IMR-90 (cell line): ENCODE data around the gene MDM2. TPM values are rescaled to one million over a fixed set of nuclear protein-coding genes. Genes with fewer than 3 reads are reported as not detected.

Source experiments
- ATAC-seq: fragments of 200-7000 bp; cut with Tn5 transposase; 2 replicates; pipeline ENCODE4 v1.9.1; 2020; ENCODE audit warnings: low read depth, mild to moderate bottlenecking, moderate library complexity
- BruUV-seq: library from RNA; stranded (reverse); fragments of 400-500 nt; replicated peaks from 2 replicates; lab custom pipeline; 2021; lab: Mats Ljungman, UMichigan
- CTCF ChIA-PET: fragments of 300-600 bp; formaldehyde crosslinking; extraction: SDS; loops from one replicate; lab custom pipeline; 2021; ENCODE audit warnings: antibody characterized with exemption; lab: Yijun Ruan, JAX
- POLR2A ChIA-PET: fragments of 300-600 bp; sonication (Branson Sonifier 250); formaldehyde crosslinking; loops from one replicate; lab custom pipeline; 2022; ENCODE audit warnings: antibody characterized with exemption; ENCODE audit not compliant: unreplicated experiment; lab: Charles Lee
- DNase-seq: peaks from one replicate; pipeline ENCODE4 v3.0.0; 2013
- H2AFZ ChIP-seq: replicated peaks from 2 replicates; pipeline ENCODE3; 2013; ENCODE audit warnings: low read length, mild to moderate bottlenecking; ENCODE audit not compliant: poor library complexity
- H2AK5ac ChIP-seq: 2 replicates; pipeline ENCODE4 v1.6.1; 2013; ENCODE audit warnings: low read depth, low read length, inconsistent platforms
- H2AK9ac ChIP-seq: replicated peaks from 2 replicates; pipeline ENCODE3; 2013; ENCODE audit warnings: mild to moderate bottlenecking, low read depth, low read length, moderate library complexity; ENCODE audit not compliant: poor library complexity
- H2BK120ac ChIP-seq: 2 replicates; pipeline ENCODE4 v1.6.1; 2013; ENCODE audit warnings: low read depth, low read length, inconsistent platforms
- H2BK15ac ChIP-seq: 3 replicates; pipeline ENCODE4 v1.6.1; 2013; ENCODE audit warnings: low read depth, low read length, inconsistent platforms
- H2BK20ac ChIP-seq: 2 replicates; pipeline ENCODE4 v1.6.1; 2013; ENCODE audit warnings: low read depth, mild to moderate bottlenecking, inconsistent platforms, low read length, moderate library complexity
- H2BK5ac ChIP-seq: 2 replicates; pipeline ENCODE4 v1.6.1; 2013; ENCODE audit warnings: mild to moderate bottlenecking, low read depth, low read length, inconsistent platforms; ENCODE audit not compliant: poor library complexity, severe bottlenecking
- H3K14ac ChIP-seq: replicated peaks from 2 replicates; pipeline ENCODE4 v1.6.1; 2013; ENCODE audit warnings: low read depth, low read length, inconsistent platforms
- H3K18ac ChIP-seq: 2 replicates; pipeline ENCODE4 v1.6.1; 2013; ENCODE audit warnings: low read depth, low read length, control low read depth
- H3K23ac ChIP-seq: 2 replicates; pipeline ENCODE4 v1.6.1; 2013; ENCODE audit warnings: low read depth, low read length, inconsistent platforms
- H3K27ac ChIP-seq: 2 replicates; pipeline ENCODE4 v1.5.1; 2013; ENCODE audit warnings: mild to moderate bottlenecking, control low read depth, low read length; ENCODE audit not compliant: insufficient read depth
- H3K27me3 ChIP-seq: 2 replicates; pipeline ENCODE4 v1.6.1; 2013; ENCODE audit warnings: low read length; ENCODE audit not compliant: control insufficient read depth, insufficient read depth
- H3K36me3 ChIP-seq: 2 replicates; pipeline ENCODE4 v1.6.1; 2013; ENCODE audit warnings: low read length, mixed read lengths; ENCODE audit not compliant: control insufficient read depth, insufficient read depth
- H3K4ac ChIP-seq: 2 replicates; pipeline ENCODE4 v1.6.1; 2013; ENCODE audit warnings: low read depth, low read length, inconsistent platforms
- H3K4me1 ChIP-seq: 2 replicates; pipeline ENCODE4 v1.6.1; 2013; ENCODE audit warnings: low read length, mixed read lengths; ENCODE audit not compliant: control insufficient read depth, insufficient read depth
- H3K4me2 ChIP-seq: 2 replicates; pipeline ENCODE4 v1.6.1; 2013; ENCODE audit warnings: low read depth, mild to moderate bottlenecking, control low read depth, low read length, moderate library complexity
- H3K4me3 ChIP-seq: 2 replicates; pipeline ENCODE4 v1.5.1; 2013; ENCODE audit warnings: low read depth, mild to moderate bottlenecking, control low read depth, low read length, moderate library complexity; ENCODE audit not compliant: insufficient read depth
- H3K56ac ChIP-seq: 2 replicates; pipeline ENCODE4 v1.6.1; 2013; ENCODE audit warnings: low read length, inconsistent platforms; ENCODE audit not compliant: insufficient read depth; ENCODE audit errors: extremely low read depth
- H3K79me1 ChIP-seq, 2 experiments: 2 replicates each; pipeline ENCODE4 v1.6.1; 2013; ENCODE audit warnings: low read length in 2 of 2, inconsistent platforms in 1 of 2, low read depth in 1 of 2
- H3K9ac ChIP-seq: 2 replicates; pipeline ENCODE4 v1.6.1; 2013; ENCODE audit warnings: low read depth, low read length, control low read depth
- H3K9me1 ChIP-seq: 2 replicates; pipeline ENCODE4 v1.6.1; 2013; ENCODE audit warnings: low read length, inconsistent platforms; ENCODE audit not compliant: insufficient read depth
- H3K9me3 ChIP-seq: 2 replicates; pipeline ENCODE4 v1.6.1; 2013; ENCODE audit warnings: low read length; ENCODE audit not compliant: control insufficient read depth, insufficient read depth
- H4K20me1 ChIP-seq: 2 replicates; pipeline ENCODE4 v1.6.1; 2013; ENCODE audit warnings: low read length, inconsistent platforms; ENCODE audit not compliant: insufficient read depth
- H4K5ac ChIP-seq: 2 replicates; pipeline ENCODE4 v1.6.1; 2013; ENCODE audit warnings: mild to moderate bottlenecking, low read depth, low read length, control low read depth
- H4K8ac ChIP-seq, 2 experiments: 2 replicates each; pipeline ENCODE4 v1.6.1; 2013; ENCODE audit warnings: low read depth in 2 of 2, low read length in 2 of 2, control low read depth in 1 of 2, inconsistent platforms in 1 of 2
- H4K91ac ChIP-seq: 2 replicates; pipeline ENCODE4 v1.6.1; 2013; ENCODE audit warnings: low read depth, low read length, inconsistent platforms; ENCODE audit not compliant: insufficient read depth
- BHLHE40 ChIP-seq: fragments of 150-350 bp; IDR thresholded peaks from 2 replicates; pipeline ENCODE4 v1.6.1; 2016; ENCODE audit warnings: mild to moderate bottlenecking, low read depth, low read length
- CEBPB ChIP-seq: IDR thresholded peaks from 2 replicates; pipeline ENCODE4 v1.6.1; 2012; ENCODE audit warnings: low read depth, low read length, improper control_type of control experiment
- FOS ChIP-seq: fragments of 150-350 bp; IDR thresholded peaks from 2 replicates; pipeline ENCODE4 v1.6.1; 2016; ENCODE audit warnings: low read depth, low read length
- MAFK ChIP-seq: IDR thresholded peaks from 2 replicates; pipeline ENCODE4 v1.6.1; 2012; ENCODE audit warnings: low read depth, low read length, improper control_type of control experiment
- MAZ ChIP-seq: IDR thresholded peaks from 2 replicates; pipeline ENCODE4 v1.6.1; 2012; ENCODE audit warnings: low read depth, mild to moderate bottlenecking, low read length, improper control_type of control experiment, moderate library complexity, borderline replicate concordance
- MXI1 ChIP-seq: IDR thresholded peaks from 2 replicates; pipeline ENCODE4 v1.6.1; 2012; ENCODE audit warnings: low read depth, mild to moderate bottlenecking, low read length, moderate library complexity, borderline replicate concordance
- NFE2L2 ChIP-seq: fragments of 150-350 bp; IDR thresholded peaks from 2 replicates; pipeline ENCODE4 v1.6.1; 2016; ENCODE audit warnings: low read depth, mild to moderate bottlenecking, low read length
- POLR2A ChIP-seq: IDR thresholded peaks from 2 replicates; pipeline ENCODE4 v1.6.1; 2012; ENCODE audit warnings: mild to moderate bottlenecking, low read depth, low read length
- RAD21 ChIP-seq: IDR thresholded peaks from 2 replicates; pipeline ENCODE4 v1.6.1; 2012; ENCODE audit warnings: low read length, improper control_type of control experiment
- SMC3 ChIP-seq: fragments of 150-350 bp; IDR thresholded peaks from 2 replicates; pipeline ENCODE4 v1.6.1; 2016; ENCODE audit warnings: low read depth, mild to moderate bottlenecking, antibody characterized with exemption, low read length, moderate library complexity
- WGBS, 2 experiments: methylation state at CpG; one replicate each; pipeline versions ENCODE4 v1.1.5 to v1.1.7; 2013; ENCODE audit warnings: missing lambda C conversion rate in 2 of 2; ENCODE audit not compliant: insufficient read length in 1 of 2; ENCODE audit errors: extremely low coverage in 2 of 2; 5-methylcytosine and 5-hydroxymethylcytosine counted together
- dilution Hi-C: fragments of 300-500 bp; cut with HindIII; formaldehyde crosslinking; loops from one replicate; pipeline ENCODE4 v1.14.3; 2018; ENCODE audit warnings: low sequenced_read_pairs; ENCODE audit not compliant: unreplicated experiment
- in situ Hi-C: fragments of 300-500 bp; cut with MboI; formaldehyde crosslinking; loops from 3 replicates; pipeline ENCODE4 v1.14.3; 2019; ENCODE audit warnings: low sequenced_read_pairs, inconsistent platforms, mixed read lengths
- intact Hi-C: fragments of 100-400 bp; cut with micrococcal nuclease; formaldehyde crosslinking; loops from 2 replicates; pipeline ENCODE4 v1.10.0; 2022
- polyA plus RNA-seq, 3 experiments: library from polyadenylated mRNA; depleted of rRNA; stranded (reverse); fragments of >200 nt; gene quantifications; 2 replicates each; pipeline ENCODE4 v1.2.3, GENCODE V29; 2012; ENCODE audit warnings: low replicate concordance in 1 of 3
- total RNA-seq: library from RNA; depleted of rRNA; stranded (reverse); fragments of >200 nt; gene quantifications from 2 replicates; pipeline ENCODE4 v1.2.3, GENCODE V29; 2012
- TF ChIP-seq, protein P1 (sequence below): fragments of 150-350 bp; IDR thresholded peaks from 2 replicates; pipeline ENCODE4 v1.6.1; 2016; ENCODE audit warnings: low read depth, mild to moderate bottlenecking, low read length, moderate library complexity, borderline replicate concordance

Gene MDM2
- total and polyA plus RNA-seq, 2 of the 4 experiments (the other 2 are of a cell fraction) = 21.9 to 196 TPM

DNA sequence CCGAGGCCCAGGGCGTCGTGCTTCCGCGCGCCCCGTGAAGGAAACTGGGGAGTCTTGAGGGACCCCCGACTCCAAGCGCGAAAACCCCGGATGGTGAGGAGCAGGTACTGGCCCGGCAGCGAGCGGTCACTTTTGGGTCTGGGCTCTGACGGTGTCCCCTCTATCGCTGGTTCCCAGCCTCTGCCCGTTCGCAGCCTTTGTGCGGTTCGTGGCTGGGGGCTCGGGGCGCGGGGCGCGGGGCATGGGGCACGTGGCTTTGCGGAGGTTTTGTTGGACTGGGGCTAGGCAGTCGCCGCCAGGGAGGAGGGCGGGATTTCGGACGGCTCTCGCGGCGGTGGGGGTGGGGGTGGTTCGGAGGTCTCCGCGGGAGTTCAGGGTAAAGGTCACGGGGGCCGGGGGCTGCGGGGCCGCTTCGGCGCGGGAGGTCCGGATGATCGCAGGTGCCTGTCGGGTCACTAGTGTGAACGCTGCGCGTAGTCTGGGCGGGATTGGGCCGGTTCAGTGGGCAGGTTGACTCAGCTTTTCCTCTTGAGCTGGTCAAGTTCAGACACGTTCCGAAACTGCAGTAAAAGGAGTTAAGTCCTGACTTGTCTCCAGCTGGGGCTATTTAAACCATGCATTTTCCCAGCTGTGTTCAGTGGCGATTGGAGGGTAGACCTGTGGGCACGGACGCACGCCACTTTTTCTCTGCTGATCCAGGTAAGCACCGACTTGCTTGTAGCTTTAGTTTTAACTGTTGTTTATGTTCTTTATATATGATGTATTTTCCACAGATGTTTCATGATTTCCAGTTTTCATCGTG, 612 bp downstream of the MDM2 start:
- Histone ChIP-seq H4K20me1 (peaks cover 15% of the 10 kb centered on the region), H2AK9ac (peak overlapping the region; percentile 99), H2AFZ (peak overlapping the region; percentile 86), H3K56ac (peak overlapping the region; percentile 92), H4K5ac (peak overlapping the region; percentile 88), H3K4me3 (peak overlapping the region; percentile 96), H3K36me3 (peaks cover 14% of the 10 kb centered on the region), H3K27ac (peak overlapping the region; percentile 100), H3K9me1 (no peaks in the 10 kb centered on the region; the same call in 1 of the 2 replicates), H3K9me3 (no peaks in the 10 kb centered on the region), H3K27me3 (no peaks in the 10 kb centered on the region), H2BK120ac (peak overlapping the region; percentile 81), H2BK20ac (peak overlapping the region; percentile 50; the same call in 1 of the 2 replicates), H3K4me2 (peak overlapping the region; percentile 68), H2AK5ac (peak overlapping the region; percentile 88), H2BK15ac (peak overlapping the region; percentile 45; the same call in 2 of the 3 replicates), H4K8ac (peak overlapping the region; percentile 51 to 97), H3K79me1 (peaks cover 13 to 16% of the 10 kb centered on the region in 2 experiments), H3K18ac (peak overlapping the region; percentile 96), H3K23ac (peak overlapping the region; percentile 98), H2BK5ac (peak overlapping the region; percentile 99), H4K91ac (peak overlapping the region; percentile 96), H3K4ac (peak overlapping the region; percentile 87), H3K4me1 (peaks cover 2% of the 10 kb centered on the region; the same call in 1 of the 2 replicates), H3K9ac (peak overlapping the region; percentile 100), H3K14ac (peak overlapping the region; percentile 92)
- WGBS, 2 experiments = 0% methylated on average over 19 of the region's 61 CpGs; no CpG with 5 or more reads in 1 of the 2 experiments
- in situ Hi-C loops = no loop called here
- intact Hi-C loops = loop anchor here (1.0 to 10.0 kb wide), 4 partner anchors 62 to 766 kb away; partner anchors contain the start of genes IL26 and SLC35E3
- ChIA-PET POLR2A (interaction anchor here (0.5 to 1.2 kb wide), 9 partner anchors 8 to 436 kb away, joined by 3 to 10 read pairs (median 4); partner anchors contain the start of genes RAP1B and SLC35E3), CTCF (interaction anchor here (0.5 kb wide), 1 partner anchor 266 kb away, joined by 4 read pairs; no protein-coding TSS in a partner anchor)
- dilution Hi-C loops = no loop called here
- no TSS peak for BruUV-seq
- TF ChIP-seq RAD21 (no peak), NFE2L2 (peak; percentile 55; the same call in 1 of the 2 replicates), MXI1 (peak; percentile 28; the same call in 1 of the 2 replicates), MAFK (peak; percentile 47), SMC3 (no peak), MAZ (peak; percentile 41; the same call in 1 of the 2 replicates), CEBPB (no peak), POLR2A (peak; percentile 93), FOS (0 out of 2 replicates have a peak, but pooled peaks have one; percentile 6), BHLHE40 (peak; percentile 36; the same call in 1 of the 2 replicates)
- TF ChIP-seq, protein P1, sequence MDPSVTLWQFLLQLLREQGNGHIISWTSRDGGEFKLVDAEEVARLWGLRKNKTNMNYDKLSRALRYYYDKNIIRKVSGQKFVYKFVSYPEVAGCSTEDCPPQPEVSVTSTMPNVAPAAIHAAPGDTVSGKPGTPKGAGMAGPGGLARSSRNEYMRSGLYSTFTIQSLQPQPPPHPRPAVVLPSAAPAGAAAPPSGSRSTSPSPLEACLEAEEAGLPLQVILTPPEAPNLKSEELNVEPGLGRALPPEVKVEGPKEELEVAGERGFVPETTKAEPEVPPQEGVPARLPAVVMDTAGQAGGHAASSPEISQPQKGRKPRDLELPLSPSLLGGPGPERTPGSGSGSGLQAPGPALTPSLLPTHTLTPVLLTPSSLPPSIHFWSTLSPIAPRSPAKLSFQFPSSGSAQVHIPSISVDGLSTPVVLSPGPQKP = no peak
- peak; percentile 93 for DNase-seq
- ATAC-seq = peak; percentile 67
